A549 (cell line): ENCODE measurements around the gene CLSTN2. TPM values are rescaled to one million over a fixed set of nuclear protein-coding genes. Genes with fewer than 3 reads are reported as not detected.
"Not testable (repeated sequence)": the region's sequence is repeated elsewhere in the genome, so short reads cannot be mapped to it uniquely, and the experiment has no call there.

Experiments used
- ATAC-seq, 2 experiments: fragments of 200-7000 bp in 1 of 2; fragments of >200 bp in 1 of 2; cut with Nextera tagmentation in 1 of 2; cut with Tn5 transposase in 1 of 2; 3 replicates each; pipeline versions ENCODE4 v1.8.0 to v1.9.1; 2018 to 2020; ENCODE audit warnings: mild to moderate bottlenecking in 1 of 2, moderate library complexity in 1 of 2
- CTCF ChIA-PET: fragments of 300-600 bp; sonication (Branson Sonifier 250); formaldehyde crosslinking; extraction: SDS; loops from one replicate; lab custom pipeline; 2021; ENCODE audit warnings: antibody characterized with exemption, inconsistent platforms; lab: Yijun Ruan, JAX
- POLR2A ChIA-PET: fragments of 350-600 bp; formaldehyde crosslinking; extraction: SDS; loops from one replicate; lab custom pipeline; 2021; ENCODE audit warnings: antibody characterized with exemption, inconsistent platforms; lab: Yijun Ruan, JAX
- DNase-seq, 2 experiments: peaks; one replicate each; pipeline versions ENCODE4 v3.0.0 to v3.0.0-alpha.2; 2011 to 2016; ENCODE audit warnings: low read depth in 1 of 2, low spot score in 1 of 2
- FAIRE-seq: peaks from 2 replicates; lab custom pipeline; 2011; peaks lifted over from hg19 to GRCh38; lab: Jason Lieb, UNC
- H3K27ac ChIP-seq, 2 experiments: fragments of >200 bp; sonication (Bioruptor Twin); formaldehyde crosslinking; 3 replicates each; pipeline ENCODE4 v1.5.1; 2016 to 2017
- H3K4me1 ChIP-seq: fragments of >200 bp; sonication (Bioruptor Twin); formaldehyde crosslinking; 3 replicates; pipeline ENCODE4 v1.6.1; 2016
- H3K4me2 ChIP-seq: fragments of >200 bp; sonication (Bioruptor Twin); formaldehyde crosslinking; 3 replicates; pipeline ENCODE4 v1.6.1; 2016
- H3K4me3 ChIP-seq: fragments of >200 bp; sonication (Bioruptor Twin); formaldehyde crosslinking; 3 replicates; pipeline ENCODE4 v1.5.1; 2016
- H3K9me3 ChIP-seq: fragments of >200 bp; sonication (Bioruptor Twin); formaldehyde crosslinking; 3 replicates; pipeline ENCODE4 v1.6.1; 2016
- ATOH8 ChIP-seq: fragments of 250-450 bp; sonication (Bioruptor Pico); IDR thresholded peaks from 2 replicates; pipeline ENCODE4 v1.5.0; 2020; ENCODE audit warnings: low read depth, mild to moderate bottlenecking, moderate library complexity
- BHLHE40 ChIP-seq: IDR thresholded peaks from 2 replicates; pipeline ENCODE4 v1.6.1; 2012; ENCODE audit warnings: low read depth, low read length, inconsistent platforms
- CBX2 ChIP-seq: fragments of 200-600 bp; sonication (generic); IDR thresholded peaks from 2 replicates; pipeline ENCODE4 v1.6.1; 2016; ENCODE audit warnings: low read depth, mild to moderate bottlenecking, borderline replicate concordance
- CBX8 ChIP-seq: fragments of 200-600 bp; sonication (generic); IDR thresholded peaks from 2 replicates; pipeline ENCODE4 v1.6.1; 2016
- CHD2 ChIP-seq: fragments of 150-350 bp; IDR thresholded peaks from 2 replicates; pipeline ENCODE4 v1.6.1; 2014; ENCODE audit warnings: low read length; ENCODE audit not compliant: partially characterized antibody
- EP300 ChIP-seq, 2 experiments: fragments of >200 bp; sonication (Bioruptor Twin); formaldehyde crosslinking; IDR thresholded peaks; 2 replicates in 1 of 2; 3 replicates in 1 of 2; pipeline ENCODE4 v1.6.1; 2016 to 2017
- HOXA7 ChIP-seq: fragments of 250-450 bp; sonication (Bioruptor Pico); IDR thresholded peaks from 2 replicates; pipeline ENCODE4 v1.5.0; 2020; ENCODE audit warnings: mild to moderate bottlenecking, moderate library complexity
- HOXB13 ChIP-seq: fragments of 250-450 bp; sonication (Bioruptor Pico); IDR thresholded peaks from 2 replicates; pipeline ENCODE4 v1.5.0; 2020; ENCODE audit warnings: low read depth, mild to moderate bottlenecking, moderate library complexity
- JUNB ChIP-seq: fragments of >200 bp; sonication (Bioruptor Twin); formaldehyde crosslinking; IDR thresholded peaks from 2 replicates; pipeline ENCODE4 v1.6.1; 2016
- KDM1A ChIP-seq: fragments of 200-600 bp; sonication (generic); IDR thresholded peaks from 2 replicates; pipeline ENCODE4 v1.6.1; 2016; ENCODE audit warnings: low read depth, mild to moderate bottlenecking
- MAFK ChIP-seq: fragments of 450-650 bp; IDR thresholded peaks from 2 replicates; pipeline ENCODE4 v1.6.1; 2014; ENCODE audit not compliant: partially characterized antibody
- MAZ ChIP-seq: fragments of 150-350 bp; IDR thresholded peaks from 2 replicates; pipeline ENCODE4 v1.6.1; 2014; ENCODE audit warnings: antibody characterized with exemption, low read depth, low read length, borderline replicate concordance
- NPAS2 ChIP-seq: fragments of 250-450 bp; sonication (Bioruptor Pico); IDR thresholded peaks from 2 replicates; pipeline ENCODE4 v1.8.0; 2022; ENCODE audit warnings: mild to moderate bottlenecking, moderate library complexity, borderline replicate concordance
- PBX3 ChIP-seq: IDR thresholded peaks from 2 replicates; pipeline ENCODE4 v1.6.1; 2012
- POLR2A ChIP-seq: IDR thresholded peaks from 2 replicates; pipeline ENCODE4 v1.6.1; 2012; ENCODE audit warnings: mild to moderate bottlenecking, low read length
- POLR2AphosphoS2 ChIP-seq: conservative IDR thresholded peaks from 2 replicates; pipeline ENCODE4 v1.6.1; 2012; ENCODE audit warnings: low read length, improper control_type of control experiment, inconsistent platforms
- REST ChIP-seq: fragments of 200-600 bp; sonication (generic); IDR thresholded peaks from 2 replicates; pipeline ENCODE4 v1.6.1; 2016; ENCODE audit warnings: antibody characterized with exemption, mild to moderate bottlenecking, moderate library complexity
- RFX5 ChIP-seq: fragments of 450-650 bp; IDR thresholded peaks from 2 replicates; pipeline ENCODE4 v1.7.1; 2014; ENCODE audit warnings: antibody characterized with exemption, mild to moderate bottlenecking, moderate library complexity
- RNF2 ChIP-seq: fragments of 200-600 bp; sonication (generic); IDR thresholded peaks from 2 replicates; pipeline ENCODE4 v1.6.1; 2016; ENCODE audit warnings: low read depth, mild to moderate bottlenecking, antibody characterized with exemption, moderate library complexity, borderline replicate concordance
- SMC3 ChIP-seq: fragments of >200 bp; sonication (Bioruptor Twin); formaldehyde crosslinking; IDR thresholded peaks from 3 replicates; pipeline ENCODE4 v1.6.1; 2018; ENCODE audit warnings: inconsistent platforms
- SREBF2 ChIP-seq: fragments of 450-650 bp; IDR thresholded peaks from 2 replicates; pipeline ENCODE4 v1.6.1; 2014; ENCODE audit warnings: mild to moderate bottlenecking, moderate library complexity
- TFCP2L1 ChIP-seq: fragments of 250-450 bp; sonication (Bioruptor Pico); IDR thresholded peaks from 2 replicates; pipeline ENCODE4 v1.5.0; 2021; ENCODE audit warnings: mild to moderate bottlenecking
- TP53 ChIP-seq: fragments of 250-450 bp; sonication (Bioruptor Pico); IDR thresholded peaks from 2 replicates; pipeline ENCODE4 v1.5.0; 2021; ENCODE audit warnings: mild to moderate bottlenecking, moderate library complexity
- ZC3H11A ChIP-seq: fragments of 450-650 bp; IDR thresholded peaks from 2 replicates; pipeline ENCODE4 v1.6.1; 2014; ENCODE audit warnings: antibody characterized with exemption, mild to moderate bottlenecking
- ZFP36 ChIP-seq: fragments of 450-650 bp; IDR thresholded peaks from 2 replicates; pipeline ENCODE4 v1.6.1; 2014; ENCODE audit warnings: borderline replicate concordance; ENCODE audit not compliant: partially characterized antibody
- WGBS: methylation state at CpG from one replicate; pipeline ENCODE4 v1.1.6; 2017; ENCODE audit errors: missing lambda C conversion rate; 5-methylcytosine and 5-hydroxymethylcytosine counted together
- polyA plus RNA-seq, 4 experiments: library from polyadenylated mRNA; depleted of rRNA in 3 of 4; stranded (reverse); fragments of >200 nt; fragmentation: RNase III in 1 of 4; extraction: RNeasy Plus Mini Kit Qiagen cat#74134 plus additional on column Dnase treatment in 1 of 4; gene quantifications; 2 replicates in 3 of 4; 3 replicates in 1 of 4; pipeline ENCODE4 v1.2.3, GENCODE V29; 2011 to 2017
- TF ChIP-seq, protein P1 (sequence below): fragments of >200 bp; sonication (Bioruptor Twin); formaldehyde crosslinking; IDR thresholded peaks from 2 replicates; pipeline ENCODE4 v1.6.1; 2016

Gene CLSTN2
- polyA plus RNA-seq, 2 of the 4 experiments (the other 2 are of a cell fraction) = 0.03 to 0.04 TPM

GRCh38 chr3:140423146-140423545 is 488.2 kb downstream of the CLSTN2 start:
- POLR2A ChIA-PET = no interaction called here
- CTCF ChIA-PET = no interaction called here
- ATAC-seq = no peak
- Histone ChIP-seq H3K4me3 (no peak overlapping the region), H3K4me1 (0 out of 3 replicates have a peak, but pooled peaks cover 2% of the 10 kb centered on the region), H3K27ac (peak overlapping the region; percentile 33 to 43; a peak in 2 of 6 replicates), H3K4me2 (no peak overlapping the region), H3K9me3 (no peaks in the 10 kb centered on the region)
- no peak for FAIRE-seq
- TF ChIP-seq NPAS2 (CRISPR knock-in tag) (no peak), POLR2A (no peak), POLR2AphosphoS2 (no peak), RNF2 (no peak), ZC3H11A (no peak), MAZ (no peak), CHD2 (no peak), ATOH8 (CRISPR knock-in tag) (no peak), KDM1A (no peak), HOXB13 (no peak), TFCP2L1 (no peak)
- TF ChIP-seq, protein P1, sequence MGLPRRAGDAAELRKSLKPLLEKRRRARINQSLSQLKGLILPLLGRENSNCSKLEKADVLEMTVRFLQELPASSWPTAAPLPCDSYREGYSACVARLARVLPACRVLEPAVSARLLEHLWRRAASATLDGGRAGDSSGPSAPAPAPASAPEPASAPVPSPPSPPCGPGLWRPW = no peak
- 74% methylated on average over 4 of the region's 4 CpGs for WGBS
- DNase-seq = no peak

DNA sequence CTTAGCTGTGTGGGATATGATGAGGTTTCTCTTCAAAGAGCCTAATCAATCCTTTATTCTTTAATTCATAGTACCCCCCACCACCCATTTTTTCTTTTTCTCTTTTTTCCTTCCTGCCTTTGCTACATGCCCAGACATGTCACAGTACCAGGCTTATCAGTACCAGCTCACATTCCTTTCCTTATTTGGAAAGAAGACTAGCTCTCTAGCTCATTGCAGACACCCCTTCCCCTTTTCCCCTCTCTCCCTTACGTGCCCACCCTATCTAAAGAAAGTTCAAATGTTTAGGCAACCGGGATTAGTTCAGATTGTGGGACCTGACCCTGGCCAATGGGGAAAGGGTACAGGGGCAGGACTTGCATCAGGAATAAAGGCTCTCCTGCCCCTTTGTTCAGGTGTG is 488.6 kb downstream of the CLSTN2 start:
- H3K9me3 ChIP-seq, CTCF ChIA-PET, DNase-seq, FAIRE-seq, H3K4me2 ChIP-seq, POLR2A ChIA-PET, H3K4me3 ChIP-seq, ATAC-seq, H3K4me1 ChIP-seq: not testable (repeated sequence)
- 48% methylated on average over 2 of the region's 2 CpGs for WGBS
- peak overlapping the region; percentile 33 to 43; a peak in 2 of 6 replicates for H3K27ac ChIP-seq

- ChIA-PET POLR2A (no interaction called here), CTCF (no interaction called here)
- DNase-seq = no peak
- Histone ChIP-seq H3K9me3 (no peaks in the 10 kb centered on the region), H3K4me2 (no peak overlapping the region), H3K27ac (0 out of 6 replicates have a peak overlapping the region, but pooled peaks have one; percentile 18 to 33), H3K4me3 (no peak overlapping the region), H3K4me1 (0 out of 3 replicates have a peak, but pooled peaks cover 2% of the 10 kb centered on the region)
- no peak for FAIRE-seq
- WGBS = 75% methylated on average over 1 of the region's 1 CpG
- no peak for ATAC-seq
- no peak for TF ChIP-seq ZFP36
- no peak for TF ChIP-seq ZC3H11A
- TF ChIP-seq JUNB = no peak
- TF ChIP-seq MAZ = no peak
- no peak for TF ChIP-seq SREBF2
- TF ChIP-seq RFX5 = no peak
- TF ChIP-seq PBX3 = no peak
- TF ChIP-seq RNF2 = no peak
- no peak for TF ChIP-seq HOXA7
- TF ChIP-seq EP300 (IDR thresholded peaks at IDR 0.05) = no peak
- TF ChIP-seq TP53 (CRISPR knock-in tag) = no peak
- TF ChIP-seq KDM1A = no peak
- TF ChIP-seq, all 56 proteins: peak for 0
Observed at GRCh38 chr3:140424211-140424610, 489.2 kb downstream of the CLSTN2 start.

DNA sequence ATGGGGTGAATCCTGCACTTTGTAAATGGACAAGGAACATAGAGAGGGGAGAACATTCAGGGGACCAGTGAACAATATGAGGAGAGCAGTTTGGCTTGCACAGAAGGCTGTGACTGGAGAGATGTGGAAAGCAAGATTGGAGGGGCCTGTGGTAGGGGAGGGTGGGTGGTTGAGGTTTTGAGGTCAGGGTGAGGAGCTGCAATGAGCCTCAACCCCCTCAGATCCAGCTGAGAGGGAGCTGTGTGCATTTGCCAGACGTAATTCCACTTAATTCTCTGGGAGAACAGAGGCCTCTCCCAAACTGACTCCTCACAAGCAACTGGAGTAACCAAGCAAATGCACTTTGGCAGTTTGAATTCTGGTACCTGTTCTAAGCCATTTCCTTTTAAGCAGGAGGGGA is 489.7 kb downstream of the CLSTN2 start:
- DNase-seq = no peak
- POLR2A ChIA-PET = no interaction called here
- TF ChIP-seq CBX2 = no peak
- TF ChIP-seq RNF2 = no peak
- no peak for TF ChIP-seq CBX8
- TF ChIP-seq REST = no peak
- TF ChIP-seq SMC3 = no peak
- no peak for TF ChIP-seq BHLHE40
- TF ChIP-seq HOXA7 = no peak
- no peak for TF ChIP-seq ATOH8 (CRISPR knock-in tag)
- no peak for TF ChIP-seq ZFP36
- TF ChIP-seq MAFK = no peak
- no peak for TF ChIP-seq POLR2A
- TF ChIP-seq, all 56 proteins: peak for 0
- Histone ChIP-seq H3K4me2 (no peak overlapping the region), H3K27ac (no peak overlapping the region), H3K4me1 (0 out of 3 replicates have a peak, but pooled peaks cover 2% of the 10 kb centered on the region), H3K4me3 (no peak overlapping the region), H3K9me3 (no peaks in the 10 kb centered on the region)
- CTCF ChIA-PET = no interaction called here
- 29% methylated on average over 1 of the region's 1 CpG for WGBS
- FAIRE-seq (no peak), ATAC-seq (no peak)
